Transverse colon (tissue), 3 donors: ENCODE data around the gene PRLHR.
"Not testable (repeated sequence)": the region's sequence is repeated elsewhere in the genome, so short reads cannot be mapped to it uniquely, and the experiment has no call there.

Experiments used
- POLR2A ChIP-seq: fragments of 450-650 bp; IDR thresholded peaks from one replicate; pipeline ENCODE4 v1.6.1; 2016; ENCODE audit warnings: antibody characterized with exemption, mild to moderate bottlenecking, moderate library complexity
- TF ChIP-seq, protein P1 (sequence below), 5 experiments: fragments of 200-600 bp in 3 of 5; fragments of 450-650 bp in 2 of 5; sonication (generic) in 3 of 5; IDR thresholded peaks; 1 replicate in 2 of 5; 2 replicates in 3 of 5; pipeline ENCODE4 v1.5.1; 2016 to 2017; ENCODE audit warnings: antibody characterized with exemption in 5 of 5, inconsistent platforms in 3 of 5, mild to moderate bottlenecking in 2 of 5, moderate library complexity in 1 of 5

GRCh38 chr10:118613863-118614262 is 18.4 kb upstream of the PRLHR start:
- not testable (repeated sequence) for TF ChIP-seq POLR2A
- TF ChIP-seq, protein P1, sequence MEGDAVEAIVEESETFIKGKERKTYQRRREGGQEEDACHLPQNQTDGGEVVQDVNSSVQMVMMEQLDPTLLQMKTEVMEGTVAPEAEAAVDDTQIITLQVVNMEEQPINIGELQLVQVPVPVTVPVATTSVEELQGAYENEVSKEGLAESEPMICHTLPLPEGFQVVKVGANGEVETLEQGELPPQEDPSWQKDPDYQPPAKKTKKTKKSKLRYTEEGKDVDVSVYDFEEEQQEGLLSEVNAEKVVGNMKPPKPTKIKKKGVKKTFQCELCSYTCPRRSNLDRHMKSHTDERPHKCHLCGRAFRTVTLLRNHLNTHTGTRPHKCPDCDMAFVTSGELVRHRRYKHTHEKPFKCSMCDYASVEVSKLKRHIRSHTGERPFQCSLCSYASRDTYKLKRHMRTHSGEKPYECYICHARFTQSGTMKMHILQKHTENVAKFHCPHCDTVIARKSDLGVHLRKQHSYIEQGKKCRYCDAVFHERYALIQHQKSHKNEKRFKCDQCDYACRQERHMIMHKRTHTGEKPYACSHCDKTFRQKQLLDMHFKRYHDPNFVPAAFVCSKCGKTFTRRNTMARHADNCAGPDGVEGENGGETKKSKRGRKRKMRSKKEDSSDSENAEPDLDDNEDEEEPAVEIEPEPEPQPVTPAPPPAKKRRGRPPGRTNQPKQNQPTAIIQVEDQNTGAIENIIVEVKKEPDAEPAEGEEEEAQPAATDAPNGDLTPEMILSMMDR (IDR thresholded peaks at IDR 0.05): not testable (repeated sequence)
